SU-DHL-6 (cell line): ENCODE data around the gene OR2AG1.

Experiments
- H2AFZ ChIP-seq: fragments of 200-600 bp; sonication (generic); 2 replicates; pipeline ENCODE4 v1.6.1; 2014; ENCODE audit warnings: low read depth, mild to moderate bottlenecking, moderate library complexity, mixed read lengths, antibody characterized with exemption, low read length; ENCODE audit not compliant: severe bottlenecking
- H3F3A ChIP-seq: fragments of 200-600 bp; shearing (Covaris generic); 2 replicates; pipeline ENCODE4 v1.6.0; 2016; ENCODE audit warnings: antibody characterized with exemption, mild to moderate bottlenecking; ENCODE audit not compliant: insufficient read depth
- H3K27ac ChIP-seq: fragments of 200-600 bp; sonication (generic); 2 replicates; pipeline ENCODE4 v1.5.1; 2016; ENCODE audit warnings: low read depth, mild to moderate bottlenecking, low read length, moderate library complexity, mixed read lengths
- H3K27me3 ChIP-seq: fragments of 200-600 bp; sonication (generic), shearing (Covaris generic); 2 replicates; pipeline ENCODE4 v1.6.0; 2014; ENCODE audit warnings: mild to moderate bottlenecking, low read length
- H3K36me3 ChIP-seq: fragments of 200-600 bp; sonication (generic); 2 replicates; pipeline ENCODE4 v1.6.1; 2014; ENCODE audit warnings: mild to moderate bottlenecking, low read length, mixed read lengths
- H3K4me2 ChIP-seq: fragments of 300-600, 200-600 bp; shearing (Covaris generic), sonication (generic); 2 replicates; pipeline ENCODE4 v1.6.0; 2014; ENCODE audit warnings: low read length, low read depth, mild to moderate bottlenecking; ENCODE audit not compliant: poor library complexity, severe bottlenecking
- H3K4me3 ChIP-seq: fragments of 200-600 bp; sonication (generic); 2 replicates; pipeline ENCODE4 v1.5.1; 2014; ENCODE audit warnings: antibody characterized with exemption, low read length, mild to moderate bottlenecking, mixed read lengths; ENCODE audit not compliant: insufficient read depth, poor library complexity, severe bottlenecking
- H3K79me2 ChIP-seq: fragments of 200-600 bp; sonication (generic); 2 replicates; pipeline ENCODE4 v1.6.1; 2014; ENCODE audit warnings: mild to moderate bottlenecking, low read length, moderate library complexity; ENCODE audit not compliant: insufficient read depth
- H3K9ac ChIP-seq: fragments of 200-600 bp; sonication (generic); 2 replicates; pipeline ENCODE4 v1.7.0; 2014; ENCODE audit warnings: mild to moderate bottlenecking, low read length
- H3K9me2 ChIP-seq: fragments of 200-600 bp; sonication (generic); replicated peaks from 2 replicates; pipeline ENCODE4 v1.6.1; 2014; ENCODE audit warnings: low read length; ENCODE audit not compliant: insufficient read depth
- H3K9me3 ChIP-seq: fragments of 200-600 bp; sonication (generic); 2 replicates; pipeline ENCODE4 v1.6.1; 2014; ENCODE audit warnings: low read length, mixed read lengths; ENCODE audit not compliant: insufficient read depth
- H4K20me1 ChIP-seq: fragments of 200-600 bp; sonication (generic); 2 replicates; pipeline ENCODE4 v1.6.1; 2014; ENCODE audit warnings: low read depth, mild to moderate bottlenecking, antibody characterized with exemption, low read length, moderate library complexity, mixed read lengths
- CTCF ChIP-seq: fragments of 200-600 bp; sonication (generic); IDR thresholded peaks from one replicate; pipeline ENCODE4 v1.5.1; 2017; ENCODE audit warnings: antibody characterized with exemption, mild to moderate bottlenecking, low read length, moderate library complexity; ENCODE audit not compliant: insufficient read depth, poor library complexity, severe bottlenecking
- EZH2phosphoT487 ChIP-seq: fragments of 200-600 bp; sonication (generic), shearing (Covaris generic); conservative IDR thresholded peaks from 2 replicates; pipeline ENCODE4 v1.6.1; 2018; ENCODE audit warnings: mild to moderate bottlenecking, antibody characterized with exemption, low read length, moderate library complexity, mixed read lengths

OR2AG1 gene

GRCh38 chr11:6825231-6825744 is 42.5 kb downstream of the OR2AG1 start:
- H3K9me3 ChIP-seq, result no peaks in the 10 kb centered on the region
- H3K27ac ChIP-seq, result no peak overlapping the region
- H3F3A ChIP-seq, result no peaks in the 10 kb centered on the region
- no peak overlapping the region for H3K4me2 ChIP-seq
- H3K9me2 ChIP-seq, result no peaks in the 10 kb centered on the region
- TF ChIP-seq EZH2phosphoT487 (no peak), CTCF (no peak)
- no peak overlapping the region for H2AFZ ChIP-seq
- H3K9ac ChIP-seq, result no peak overlapping the region
- no peaks in the 10 kb centered on the region for H3K79me2 ChIP-seq
- H3K27me3 ChIP-seq, result no peaks in the 10 kb centered on the region
- H4K20me1 ChIP-seq, result no peaks in the 10 kb centered on the region
- H3K4me3 ChIP-seq, result no peak overlapping the region
- no peaks in the 10 kb centered on the region for H3K36me3 ChIP-seq

GRCh38 chr11:6828103-6828502 is 45.3 kb downstream of the OR2AG1 start:
- no peaks in the 10 kb centered on the region for H3K36me3 ChIP-seq
- H3K9ac ChIP-seq, result no peak overlapping the region
- no peak overlapping the region for H3K4me2 ChIP-seq
- H3K79me2 ChIP-seq, result no peaks in the 10 kb centered on the region
- no peaks in the 10 kb centered on the region for H4K20me1 ChIP-seq
- no peaks in the 10 kb centered on the region for H3K9me3 ChIP-seq
- H3F3A ChIP-seq, result no peaks in the 10 kb centered on the region
- H3K27me3 ChIP-seq, result no peaks in the 10 kb centered on the region
- no peak for TF ChIP-seq CTCF
- TF ChIP-seq EZH2phosphoT487, result no peak
- H2AFZ ChIP-seq, result no peak overlapping the region
- no peak overlapping the region for H3K4me3 ChIP-seq
- no peak overlapping the region for H3K27ac ChIP-seq
- H3K9me2 ChIP-seq, result no peaks in the 10 kb centered on the region

- TF ChIP-seq EZH2phosphoT487 (no peak), CTCF (no peak)
- H3K9me2 ChIP-seq, result no peaks in the 10 kb centered on the region
Observed at GRCh38 chr11:6833356-6833755, 50.5 kb downstream of the OR2AG1 start.

More at GRCh38 chr11:6833356-6833755, 50.5 kb downstream of the OR2AG1 start:
- no peak overlapping the region for H2AFZ ChIP-seq
- no peaks in the 10 kb centered on the region for H3K79me2 ChIP-seq
- no peaks in the 10 kb centered on the region for H3F3A ChIP-seq
- H3K9me3 ChIP-seq, result no peaks in the 10 kb centered on the region
- no peak overlapping the region for H3K4me3 ChIP-seq
- H3K4me2 ChIP-seq, result no peak overlapping the region
- H3K9ac ChIP-seq, result no peak overlapping the region
- H4K20me1 ChIP-seq, result no peaks in the 10 kb centered on the region
- no peaks in the 10 kb centered on the region for H3K27me3 ChIP-seq
- H3K27ac ChIP-seq, result no peak overlapping the region
- H3K36me3 ChIP-seq, result no peaks in the 10 kb centered on the region
